KMS-11 (cell line): Measurements from ENCODE around the gene FBN1.

ENCODE experiments used
- H2AFZ ChIP-seq: fragments of 200-600 bp; sonication (generic); 2 replicates; pipeline ENCODE4 v1.6.1; 2016; ENCODE audit warnings: antibody characterized with exemption, mixed run types, low read depth
- H3K27ac ChIP-seq: fragments of 200-600 bp; sonication (generic); 2 replicates; pipeline ENCODE4 v1.6.1; 2016; ENCODE audit warnings: mild to moderate bottlenecking, mixed run types
- H3K27me3 ChIP-seq: fragments of 200-600 bp; sonication (generic); 2 replicates; pipeline ENCODE4 v1.6.1; 2017; ENCODE audit warnings: mild to moderate bottlenecking, low read depth, mixed run types, moderate library complexity; ENCODE audit not compliant: insufficient read depth
- H3K36me3 ChIP-seq: fragments of 200-600 bp; sonication (generic); 2 replicates; pipeline ENCODE4 v1.6.1; 2017; ENCODE audit warnings: mild to moderate bottlenecking, mixed run types; ENCODE audit not compliant: insufficient read depth
- H3K4me1 ChIP-seq: fragments of 200-600 bp; sonication (generic); 2 replicates; pipeline ENCODE4 v1.6.1; 2016; ENCODE audit warnings: mild to moderate bottlenecking, low read depth, mixed run types; ENCODE audit not compliant: poor library complexity, severe bottlenecking
- H3K4me2 ChIP-seq: fragments of 200-600 bp; sonication (generic); 2 replicates; pipeline ENCODE4 v1.7.0; 2016; ENCODE audit warnings: mild to moderate bottlenecking, mixed run types
- H3K4me3 ChIP-seq: fragments of 200-600 bp; sonication (generic); IDR thresholded peaks from 2 replicates; pipeline ENCODE4 v1.6.1; 2017; ENCODE audit warnings: low read depth, low read length, mixed read lengths; ENCODE audit not compliant: insufficient read depth
- H3K79me2 ChIP-seq: fragments of 200-600 bp; sonication (generic); 2 replicates; pipeline ENCODE4 v1.6.1; 2016; ENCODE audit warnings: low read depth, mixed run types; ENCODE audit not compliant: insufficient read depth
- H3K9ac ChIP-seq: fragments of 200-600 bp; sonication (generic); 2 replicates; pipeline ENCODE4 v1.6.1; 2016; ENCODE audit warnings: mild to moderate bottlenecking, mixed run types
- H4K20me1 ChIP-seq: fragments of 200-600 bp; sonication (generic); 2 replicates; pipeline ENCODE4 v1.6.1; 2016; ENCODE audit warnings: mild to moderate bottlenecking, mixed run types; ENCODE audit not compliant: insufficient read depth
- CTCF ChIP-seq: fragments of 200-600 bp; sonication (generic); conservative IDR thresholded peaks from 2 replicates; pipeline ENCODE4 v1.6.1; 2017; ENCODE audit warnings: low read depth, mild to moderate bottlenecking, antibody characterized with exemption, low read length, moderate library complexity, mixed read lengths

FBN1 gene

DNA sequence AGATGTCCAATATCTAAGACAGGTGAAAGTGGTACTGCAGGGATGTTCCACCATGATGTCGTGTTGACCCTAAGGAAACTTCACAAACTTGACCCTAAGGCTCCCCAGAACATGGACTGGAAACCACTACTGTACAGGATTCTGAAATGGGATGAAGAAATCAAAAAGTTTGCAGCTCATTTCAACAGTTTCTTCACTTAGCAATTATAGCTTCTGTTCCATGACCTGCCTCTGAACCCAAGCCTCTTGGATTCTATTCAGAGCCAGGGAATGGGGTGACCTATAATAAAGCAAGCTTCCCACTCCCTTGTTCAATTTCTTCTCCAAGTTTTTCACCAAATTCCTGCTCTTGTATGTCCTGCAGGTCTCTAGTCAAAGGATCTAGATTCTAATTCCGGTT, 273.5 kb downstream of the FBN1 start:
- Histone ChIP-seq H3K79me2 (no peaks in the 10 kb centered on the region), H3K4me3 (no peak overlapping the region), H3K27me3 (no peaks in the 10 kb centered on the region), H4K20me1 (no peaks in the 10 kb centered on the region), H3K27ac (no peak overlapping the region), H3K36me3 (no peaks in the 10 kb centered on the region), H3K4me2 (no peak overlapping the region), H3K4me1 (peaks cover 19% of the 10 kb centered on the region), H2AFZ (no peak overlapping the region), H3K9ac (no peak overlapping the region)
- TF ChIP-seq CTCF: no peak

DNA sequence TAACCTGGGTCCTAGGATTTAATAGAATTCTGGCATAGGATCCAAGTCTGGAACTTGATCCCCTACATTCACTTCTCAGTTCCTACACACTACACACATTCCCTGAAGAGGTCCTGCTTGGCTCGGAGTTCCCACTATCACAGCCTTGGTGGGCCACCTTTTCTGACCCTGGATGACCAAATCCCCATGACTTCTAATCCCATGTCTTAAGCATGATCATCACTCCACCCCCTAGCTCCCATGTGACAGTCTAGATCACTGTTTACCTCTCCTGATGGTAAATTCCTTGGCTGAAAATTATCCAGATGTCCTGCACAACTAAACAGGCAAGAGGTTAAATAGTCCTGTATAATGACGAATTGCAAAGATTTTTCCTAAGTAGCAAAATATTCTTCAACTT, 274.0 kb downstream of the FBN1 start:
- Histone ChIP-seq H3K27ac (no peak overlapping the region), H3K4me2 (no peak overlapping the region), H3K4me1 (peaks cover 23% of the 10 kb centered on the region), H2AFZ (no peak overlapping the region), H3K4me3 (no peak overlapping the region), H4K20me1 (no peaks in the 10 kb centered on the region), H3K36me3 (no peaks in the 10 kb centered on the region), H3K9ac (no peak overlapping the region), H3K79me2 (no peaks in the 10 kb centered on the region), H3K27me3 (no peaks in the 10 kb centered on the region)
- TF ChIP-seq CTCF: no peak

- Histone ChIP-seq H2AFZ (no peak overlapping the region), H3K4me2 (peak overlapping the region; percentile 25; the same call in 1 of the 2 replicates), H3K79me2 (no peaks in the 10 kb centered on the region), H3K4me1 (peaks cover 25% of the 10 kb centered on the region), H3K4me3 (no peak overlapping the region), H3K9ac (no peak overlapping the region), H4K20me1 (no peaks in the 10 kb centered on the region), H3K27me3 (no peaks in the 10 kb centered on the region), H3K36me3 (no peaks in the 10 kb centered on the region), H3K27ac (no peak overlapping the region)
- no peak for TF ChIP-seq CTCF
These were observed 275.0 kb downstream of the FBN1 start for GRCh38 chr15:48370460-48370859.

- Histone ChIP-seq H3K36me3 (no peaks in the 10 kb centered on the region), H3K79me2 (no peaks in the 10 kb centered on the region), H3K4me2 (no peak overlapping the region), H3K9ac (no peak overlapping the region), H2AFZ (no peak overlapping the region), H3K27ac (no peak overlapping the region), H3K4me3 (no peak overlapping the region), H3K27me3 (no peaks in the 10 kb centered on the region), H4K20me1 (no peaks in the 10 kb centered on the region), H3K4me1 (peaks cover 25% of the 10 kb centered on the region)
- no peak for TF ChIP-seq CTCF
These were observed 278.0 kb downstream of the FBN1 start for GRCh38 chr15:48367483-48367882.
